KMS-11 (cell line): ENCODE measurements around the gene SH3D21.

Experiments used
- H2AFZ ChIP-seq: fragments of 200-600 bp; sonication (generic); 2 replicates; pipeline ENCODE4 v1.6.1; 2016; ENCODE audit warnings: antibody characterized with exemption, mixed run types, low read depth
- H3K27ac ChIP-seq: fragments of 200-600 bp; sonication (generic); 2 replicates; pipeline ENCODE4 v1.6.1; 2016; ENCODE audit warnings: mild to moderate bottlenecking, mixed run types
- H3K27me3 ChIP-seq: fragments of 200-600 bp; sonication (generic); 2 replicates; pipeline ENCODE4 v1.6.1; 2017; ENCODE audit warnings: mild to moderate bottlenecking, low read depth, mixed run types, moderate library complexity; ENCODE audit not compliant: insufficient read depth
- H3K36me3 ChIP-seq: fragments of 200-600 bp; sonication (generic); 2 replicates; pipeline ENCODE4 v1.6.1; 2017; ENCODE audit warnings: mild to moderate bottlenecking, mixed run types; ENCODE audit not compliant: insufficient read depth
- H3K4me1 ChIP-seq: fragments of 200-600 bp; sonication (generic); 2 replicates; pipeline ENCODE4 v1.6.1; 2016; ENCODE audit warnings: mild to moderate bottlenecking, low read depth, mixed run types; ENCODE audit not compliant: poor library complexity, severe bottlenecking
- H3K4me2 ChIP-seq: fragments of 200-600 bp; sonication (generic); 2 replicates; pipeline ENCODE4 v1.7.0; 2016; ENCODE audit warnings: mild to moderate bottlenecking, mixed run types
- H3K4me3 ChIP-seq: fragments of 200-600 bp; sonication (generic); IDR thresholded peaks from 2 replicates; pipeline ENCODE4 v1.6.1; 2017; ENCODE audit warnings: low read depth, low read length, mixed read lengths; ENCODE audit not compliant: insufficient read depth
- H3K79me2 ChIP-seq: fragments of 200-600 bp; sonication (generic); 2 replicates; pipeline ENCODE4 v1.6.1; 2016; ENCODE audit warnings: low read depth, mixed run types; ENCODE audit not compliant: insufficient read depth
- H3K9ac ChIP-seq: fragments of 200-600 bp; sonication (generic); 2 replicates; pipeline ENCODE4 v1.6.1; 2016; ENCODE audit warnings: mild to moderate bottlenecking, mixed run types
- H4K20me1 ChIP-seq: fragments of 200-600 bp; sonication (generic); 2 replicates; pipeline ENCODE4 v1.6.1; 2016; ENCODE audit warnings: mild to moderate bottlenecking, mixed run types; ENCODE audit not compliant: insufficient read depth
- CTCF ChIP-seq: fragments of 200-600 bp; sonication (generic); conservative IDR thresholded peaks from 2 replicates; pipeline ENCODE4 v1.6.1; 2017; ENCODE audit warnings: low read depth, mild to moderate bottlenecking, antibody characterized with exemption, low read length, moderate library complexity, mixed read lengths

SH3D21 gene

GRCh38 chr1:36354486-36354885, 48.3 kb downstream of the SH3D21 start:
- Histone ChIP-seq H2AFZ (no peak overlapping the region), H3K4me1 (no peaks in the 10 kb centered on the region), H4K20me1 (no peaks in the 10 kb centered on the region), H3K27ac (no peak overlapping the region), H3K27me3 (no peaks in the 10 kb centered on the region), H3K4me3 (no peak overlapping the region), H3K79me2 (no peaks in the 10 kb centered on the region), H3K36me3 (no peaks in the 10 kb centered on the region), H3K4me2 (no peak overlapping the region), H3K9ac (no peak overlapping the region)
- no peak for TF ChIP-seq CTCF

- H3K4me3 ChIP-seq = no peak overlapping the region
- no peaks in the 10 kb centered on the region for H3K4me1 ChIP-seq
- TF ChIP-seq CTCF = no peak
- no peak overlapping the region for H2AFZ ChIP-seq
- H4K20me1 ChIP-seq = no peaks in the 10 kb centered on the region
- H3K4me2 ChIP-seq = no peak overlapping the region
- no peak overlapping the region for H3K27ac ChIP-seq
- H3K79me2 ChIP-seq = no peaks in the 10 kb centered on the region
- H3K9ac ChIP-seq = no peak overlapping the region
- no peaks in the 10 kb centered on the region for H3K36me3 ChIP-seq
- H3K27me3 ChIP-seq = no peaks in the 10 kb centered on the region
These were observed 49.6 kb downstream of the SH3D21 start for GRCh38 chr1:36355811-36356210.

- TF ChIP-seq CTCF = no peak
- H3K9ac ChIP-seq = no peak overlapping the region
- no peaks in the 10 kb centered on the region for H3K4me1 ChIP-seq
- H2AFZ ChIP-seq = no peak overlapping the region
- no peaks in the 10 kb centered on the region for H4K20me1 ChIP-seq
- no peak overlapping the region for H3K27ac ChIP-seq
- H3K36me3 ChIP-seq = no peaks in the 10 kb centered on the region
- H3K4me2 ChIP-seq = no peak overlapping the region
- H3K27me3 ChIP-seq = no peaks in the 10 kb centered on the region
- no peaks in the 10 kb centered on the region for H3K79me2 ChIP-seq
- no peak overlapping the region for H3K4me3 ChIP-seq
These were observed 52.4 kb downstream of the SH3D21 start for GRCh38 chr1:36358514-36359084.

- Histone ChIP-seq H3K27me3 (no peaks in the 10 kb centered on the region), H3K4me2 (no peak overlapping the region), H3K9ac (no peak overlapping the region), H3K4me3 (no peak overlapping the region), H3K36me3 (no peaks in the 10 kb centered on the region), H3K4me1 (no peaks in the 10 kb centered on the region), H4K20me1 (no peaks in the 10 kb centered on the region), H2AFZ (no peak overlapping the region), H3K27ac (no peak overlapping the region), H3K79me2 (no peaks in the 10 kb centered on the region)
- no peak for TF ChIP-seq CTCF
These were observed 53.2 kb downstream of the SH3D21 start for GRCh38 chr1:36359383-36359782.
